Daoy (cell line): ENCODE data around the gene TTLL10. TPM values are rescaled to one million over a fixed set of nuclear protein-coding genes. Genes with fewer than 3 reads are reported as not detected.

ENCODE experiments used
- DNase-seq: peaks from one replicate; pipeline ENCODE4 v3.0.0-alpha.2; 2015; ENCODE audit warnings: low read depth
- total RNA-seq: library from RNA; depleted of rRNA; stranded (reverse); fragments of >200 nt; shearing (Covaris generic); gene quantifications from 2 replicates; pipeline ENCODE4 v1.2.3, GENCODE V29; 2014; rRNA removed

The TTLL10 gene
- not detected in 2 replicates for total RNA-seq

DNA sequence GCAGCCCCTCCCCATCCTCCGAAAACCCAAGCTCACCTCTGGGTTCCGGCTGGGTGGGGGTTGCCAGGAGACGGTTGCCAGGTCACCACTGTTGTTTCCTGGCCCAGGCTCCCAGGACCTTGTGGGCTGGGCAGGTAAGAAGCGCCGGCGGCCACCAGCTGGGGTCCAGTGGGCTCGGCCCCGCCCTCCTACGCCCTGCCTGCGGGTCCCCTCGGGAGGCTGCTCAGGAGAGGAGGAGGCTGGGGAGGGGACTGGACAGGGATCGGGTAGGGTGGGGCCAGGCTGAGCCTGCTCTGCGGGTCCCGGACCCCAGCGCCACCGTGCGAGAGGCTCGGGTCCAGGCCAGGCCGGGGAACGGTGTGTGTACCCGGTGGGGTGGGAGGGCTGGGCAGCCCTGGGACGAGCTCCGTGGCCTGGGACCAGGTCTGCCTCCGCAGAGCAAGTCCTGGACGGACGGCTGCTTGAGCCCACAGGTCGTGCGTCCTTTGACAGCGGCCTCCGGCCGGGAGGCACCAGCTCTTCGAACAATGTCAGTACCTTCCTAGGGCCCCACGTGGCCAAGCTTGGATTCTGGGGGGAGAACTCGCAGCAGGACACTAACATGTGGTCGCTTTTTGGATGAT is at the start of gene TTLL10:
TTLL10 (plus strand) TSS at position 88 of the 623 bp plus-strand sequence. CDS start 5,336 bp downstream, outside the sequence.
- no peak for DNase-seq

GRCh38 chr1:1124508-1124785 is 49.2 kb upstream of the TTLL10 start:
- DNase-seq, result no peak

GRCh38 chr1:1124786-1125642 is 48.7 kb upstream of the TTLL10 start:
- DNase-seq, result no peak

DNA sequence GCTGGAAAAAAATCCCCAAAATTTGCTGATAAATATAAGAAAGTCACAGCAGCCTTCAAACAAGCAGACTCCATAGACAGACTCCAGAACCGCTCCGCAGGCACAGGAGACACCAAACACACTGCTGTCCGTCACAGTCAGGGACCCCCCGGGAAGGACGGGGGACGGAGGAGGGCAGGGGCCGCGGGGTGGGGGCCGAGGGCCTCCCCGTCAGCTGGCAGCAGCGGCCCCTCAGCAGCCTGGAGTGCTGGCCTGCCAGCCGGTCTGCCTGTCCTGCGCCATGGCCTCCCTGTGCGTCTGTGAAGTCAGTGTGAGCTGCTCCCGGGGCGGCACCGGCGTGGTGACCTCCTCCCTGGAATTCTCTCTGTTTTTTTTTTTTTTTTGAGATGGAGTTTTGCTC is 47.7 kb upstream of the TTLL10 start:
- DNase-seq, result no peak

- DNase-seq, result no peak
Measured at GRCh38 chr1:1127551-1128451, 45.9 kb upstream of the TTLL10 start.

DNA sequence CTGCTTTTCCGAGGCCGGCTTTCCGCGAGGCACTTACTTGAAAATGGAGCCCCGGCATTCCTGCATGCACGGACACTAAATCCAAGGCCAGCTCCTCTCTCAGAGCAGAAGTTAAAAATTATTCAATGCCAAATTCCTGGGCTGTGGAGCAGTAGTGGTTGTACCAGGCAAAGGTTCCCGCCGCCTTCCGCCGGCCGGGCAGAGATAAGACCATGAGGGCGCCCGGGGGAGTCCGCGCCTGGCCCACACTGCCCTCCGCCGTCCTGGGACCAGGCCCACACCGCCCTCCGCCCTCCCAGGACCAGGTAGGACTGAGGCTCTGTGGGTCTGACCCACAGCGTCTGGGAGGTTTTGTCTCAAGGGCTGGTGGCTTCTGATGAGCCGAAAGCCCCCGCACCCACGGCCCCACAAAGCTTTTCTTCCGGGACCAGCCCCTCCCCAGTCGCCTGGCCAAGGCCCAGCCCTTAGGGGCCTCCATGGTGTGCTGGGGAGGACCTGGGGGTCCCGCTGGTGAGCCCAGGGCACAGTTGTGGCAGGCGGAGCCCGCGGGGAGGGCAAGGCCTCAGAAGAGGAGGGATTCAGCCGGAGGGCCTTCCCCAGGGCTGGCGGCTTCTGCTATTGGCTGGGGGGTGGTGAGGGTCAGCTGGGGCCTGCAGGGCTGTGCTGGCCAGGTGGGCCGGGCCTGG is 45.1 kb upstream of the TTLL10 start:
- no peak for DNase-seq

- DNase-seq, result no peak
Measured at GRCh38 chr1:1129381-1129821, 44.3 kb upstream of the TTLL10 start.

GRCh38 chr1:1130206-1131120 is 43.2 kb upstream of the TTLL10 start:
- DNase-seq, result no peak

GRCh38 chr1:1132042-1132950 is 41.4 kb upstream of the TTLL10 start:
- DNase-seq, result no peak

GRCh38 chr1:1132956-1133750 is 40.5 kb upstream of the TTLL10 start:
- no peak for DNase-seq

GRCh38 chr1:1134300-1134970 is 39.2 kb upstream of the TTLL10 start:
- no peak for DNase-seq

DNA sequence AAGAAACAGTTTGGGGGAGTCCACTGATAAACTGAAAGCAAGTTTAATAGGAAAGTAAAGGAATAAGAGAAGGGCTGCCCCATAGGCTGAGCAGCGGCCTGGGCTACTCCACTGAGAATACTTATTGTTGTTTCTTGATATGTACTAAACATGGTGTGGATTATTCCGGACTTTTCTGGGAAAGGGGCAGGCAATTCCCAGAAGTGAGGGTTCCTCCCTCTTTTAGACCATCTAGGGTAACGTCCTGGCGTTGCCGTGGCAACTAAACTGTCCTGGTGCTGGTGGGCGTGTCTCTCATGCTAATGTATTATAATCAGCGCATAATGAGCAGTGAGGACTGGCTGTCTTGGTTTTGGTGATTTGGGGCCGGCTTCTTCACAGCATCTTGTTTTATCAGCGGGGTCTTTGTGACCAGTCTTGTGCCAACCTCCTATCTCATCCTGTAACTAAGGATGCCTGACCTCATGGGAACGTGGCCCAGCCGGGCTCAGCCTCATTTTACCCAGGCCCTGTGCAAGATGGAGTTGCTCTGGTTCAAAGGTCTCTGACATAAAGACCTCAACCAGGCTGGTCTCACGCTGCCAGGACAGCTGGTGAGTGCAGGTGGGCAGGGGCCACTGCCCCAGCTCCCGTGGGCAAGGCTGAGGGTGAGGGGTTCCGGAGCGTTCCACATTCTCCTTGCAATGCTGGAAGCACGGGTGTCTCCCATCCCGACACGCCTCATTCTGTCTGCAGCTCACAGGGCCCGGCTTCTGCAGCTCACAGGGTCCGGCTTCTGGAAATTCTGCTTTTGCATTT is 38.1 kb upstream of the TTLL10 start:
- no peak for DNase-seq

- no peak for DNase-seq
Measured at GRCh38 chr1:1136547-1137230, 37.0 kb upstream of the TTLL10 start.

- no peak for DNase-seq
Measured at GRCh38 chr1:1137256-1138045, 36.2 kb upstream of the TTLL10 start.

DNA sequence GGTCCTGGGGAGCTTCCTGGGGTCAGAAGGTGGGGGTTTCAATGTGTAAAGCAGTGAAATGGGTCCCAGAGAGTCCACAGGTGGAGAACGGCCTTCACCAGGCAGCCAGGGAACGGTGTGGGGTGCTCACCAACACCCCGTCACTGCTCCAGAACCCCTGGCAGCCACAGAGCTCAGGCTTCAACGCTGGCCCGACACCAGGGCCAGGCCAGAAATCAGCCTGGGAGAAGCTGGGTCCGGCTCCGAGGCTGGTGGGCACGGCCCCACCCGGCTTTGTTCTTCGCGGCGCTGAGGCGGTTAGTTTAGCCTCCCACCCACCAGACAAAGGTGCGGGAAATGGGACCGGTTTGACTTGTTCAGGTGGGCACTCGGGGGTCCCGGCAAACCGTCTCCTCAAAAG is 33.0 kb upstream of the TTLL10 start:
- no peak for DNase-seq
